ENCODE data around the gene LTBP1.

DNA sequence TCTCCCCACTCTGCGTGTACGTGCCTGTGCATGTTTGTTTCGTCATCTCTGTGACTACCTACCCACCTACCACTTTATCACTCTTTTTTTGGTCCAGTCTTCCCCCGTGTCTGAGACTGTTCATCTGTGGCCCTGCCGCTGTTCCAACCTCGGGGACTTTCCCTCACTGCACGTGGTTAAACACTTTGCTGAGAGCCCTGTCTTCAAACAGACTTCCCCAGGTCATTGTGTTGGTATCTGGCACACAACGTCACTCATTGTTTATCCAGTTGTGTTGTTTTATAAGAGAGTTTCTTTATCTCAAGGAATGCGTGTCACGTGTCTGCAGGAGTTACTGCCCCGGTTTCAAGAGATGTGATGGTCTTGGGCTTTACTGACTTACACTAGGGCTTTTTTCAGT is 267.7 kb downstream of the LTBP1 start:
- no peak for TF ChIP-seq CTCF (IDR thresholded peaks at IDR 0.05; ENCODE audit: poor library complexity)
- TF ChIP-seq EZH2 (IDR thresholded peaks at IDR 0.05; ENCODE audit: borderline replicate concordance): no peak

All from hepatocyte (in vitro differentiated cells).